Mammary epithelial cell (primary cell): ENCODE measurements around the gene MAPKAPK2.

Source experiments
- CTCF ChIP-seq, 2 donors: IDR thresholded peaks in 1 of 2; conservative IDR thresholded peaks in 1 of 2; 2 replicates each; pipeline ENCODE4 v1.5.1; 2011 to 2012; ENCODE audit warnings: inconsistent platforms in 2 of 2, low read length in 2 of 2, mild to moderate bottlenecking in 2 of 2, control low read depth in 1 of 2, low read depth in 1 of 2; ENCODE audit not compliant: insufficient read depth in 1 of 2; ENCODE audit errors: extremely low read depth in 1 of 2
- EZH2 ChIP-seq: IDR thresholded peaks from 2 replicates; pipeline ENCODE4 v1.6.1; 2012; ENCODE audit warnings: low read length, inconsistent platforms, borderline replicate concordance

- TF ChIP-seq CTCF (conservative IDR thresholded peaks at IDR 0.05 in 1 of 2, IDR thresholded peaks at IDR 0.05 in 1 of 2; ENCODE audit: extremely low read depth in 1 of 2, insufficient read depth in 1 of 2, low read depth in 1 of 2, low read length in 2 of 2) (no peak), EZH2 (no peak)
Observed at GRCh38 chr1:206699626-206700025, 14.9 kb downstream of the MAPKAPK2 start.
